ENCODE measurements around the gene SNAPC4. TPM values are rescaled to one million over a fixed set of nuclear protein-coding genes. Genes with fewer than 3 reads are reported as not detected.

Gene SNAPC4
- total and polyA plus RNA-seq, 2 of the 8 experiments (the other 6 are each of a cell fraction or from before 2014, with no cell fraction given): 6.9 to 18.1 TPM

DNA sequence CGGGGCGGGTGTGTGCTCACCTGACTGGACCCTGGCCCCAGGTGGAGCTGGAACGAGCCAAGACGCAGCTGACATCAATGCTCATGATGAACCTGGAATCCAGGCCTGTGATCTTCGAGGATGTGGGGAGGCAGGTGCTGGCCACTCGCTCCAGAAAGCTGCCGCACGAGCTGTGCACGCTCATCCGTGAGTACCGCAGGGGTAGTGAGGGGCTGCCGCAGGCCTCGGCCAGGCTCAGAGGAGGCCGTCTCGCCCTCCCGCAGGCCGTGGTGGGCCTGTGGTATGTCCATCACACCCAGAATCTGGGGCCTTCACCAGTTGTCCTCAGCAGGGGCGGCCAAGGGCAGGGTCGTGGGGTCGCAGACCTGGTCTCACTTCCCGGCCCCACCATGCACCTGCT is 21.8 kb upstream of the SNAPC4 start:
- H3K23ac ChIP-seq (ENCODE audit: insufficient read length): no peak overlapping the region
- no peaks in the 10 kb centered on the region for H3K79me1 ChIP-seq (ENCODE audit: low read depth, low read length)
- ChIA-PET POLR2A (ENCODE audit: partially characterized antibody) (interaction anchor here (0.7 to 2.3 kb wide), 6 partner anchors 13 to 33 kb away, joined by 3 to 5 read pairs (median 3); partner anchors contain the start of gene SNAPC4), CTCF (ENCODE audit: partially characterized antibody) (interaction anchor here (0.7 to 1.4 kb wide), 5 partner anchors 13 to 250 kb away, joined by 3 to 4 read pairs (median 3); no protein-coding TSS in a partner anchor)
- no peaks in the 10 kb centered on the region for H3K23me2 ChIP-seq (ENCODE audit: low read depth, low read length)
- H2BK120ac ChIP-seq (replicated peaks; ENCODE audit: low read depth, low read length): no peak overlapping the region
- no peak overlapping the region for H4K5ac ChIP-seq (ENCODE audit: insufficient read length, low read depth, low read length)
- H2BK15ac ChIP-seq (ENCODE audit: low read length): no peak overlapping the region
- DNase-seq (ENCODE audit: low read depth in 1 of 2, low spot score in 2 of 2) (no peak), FAIRE-seq (no peak)
- 95% methylated on average over 17 of the region's 21 CpGs; no CpG with 5 or more reads in 1 of the 2 experiments for WGBS, 2 experiments (ENCODE audit: extremely low coverage in 1 of 2, insufficient coverage in 1 of 2, insufficient read length in 1 of 2, insufficient replicate concordance in 2 of 2, low coverage in 1 of 2, low lambda C conversion rate in 2 of 2, missing lambda C conversion rate in 1 of 2)
- TF ChIP-seq KDM1A (IDR thresholded peaks at IDR 0.05; ENCODE audit: borderline replicate concordance, low read length): no peak
- TF ChIP-seq TBP (IDR thresholded peaks at IDR 0.05; ENCODE audit: low read depth, low read length): no peak
- TF ChIP-seq EGR1 (IDR thresholded peaks at IDR 0.05; ENCODE audit: borderline replicate concordance, low read depth, low read length): no peak
- no peak for TF ChIP-seq SIX5 (IDR thresholded peaks at IDR 0.05; ENCODE audit: low read depth, low read length)
- no peak overlapping the region for H3K4ac ChIP-seq (replicated peaks; ENCODE audit: insufficient read length, low read depth, low read length)
- no peak overlapping the region for H3K27ac ChIP-seq (ENCODE audit: low read depth, low read length)
- no peaks in the 10 kb centered on the region for H3K79me2 ChIP-seq (ENCODE audit: control insufficient read depth in 1 of 2, insufficient read depth in 2 of 2, low read length in 2 of 2)
- no peak overlapping the region for H3K14ac ChIP-seq (ENCODE audit: insufficient read length)
- H4K20me1 ChIP-seq (replicated peaks in 1 of 2; ENCODE audit: control insufficient read depth in 1 of 2, insufficient read depth in 2 of 2, low read length in 2 of 2): peaks cover 6 to 10% of the 10 kb centered on the region in 2 experiments
- no peak overlapping the region for H3K9ac ChIP-seq (replicated peaks in 1 of 4; ENCODE audit: extremely low read depth in 1 of 4, low read depth in 3 of 4, low read length in 3 of 4)
- no peaks in the 10 kb centered on the region for H3K9me3 ChIP-seq (ENCODE audit: insufficient read depth in 2 of 2, low read depth in 1 of 2, low read length in 1 of 2)
- H4K91ac ChIP-seq (replicated peaks; ENCODE audit: insufficient read length, low read length): no peak overlapping the region
- no peak overlapping the region for H4K8ac ChIP-seq (ENCODE audit: extremely low read depth, insufficient read depth, low read length)
- H3K56ac ChIP-seq (replicated peaks; ENCODE audit: insufficient read length, low read depth, low read length): no peak overlapping the region
- no peak overlapping the region for H2BK12ac ChIP-seq (ENCODE audit: low read depth, low read length)
- H3K4me3 ChIP-seq (ENCODE audit: extremely low read depth in 1 of 4, insufficient read depth in 2 of 4, low read depth in 3 of 4, low read length in 4 of 4): no peak overlapping the region
- H3K36me3 ChIP-seq (ENCODE audit: control insufficient read depth in 2 of 4, insufficient read depth in 4 of 4, low read length in 3 of 4): peaks cover 30 to 52% (median 47%) of the 10 kb centered on the region in 4 experiments
- no peak overlapping the region for H3K4me2 ChIP-seq (ENCODE audit: insufficient read depth in 1 of 2, low read depth in 2 of 2, low read length in 2 of 2)
- no peaks in the 10 kb centered on the region for H3K27me3 ChIP-seq (replicated peaks in 1 of 4; ENCODE audit: control insufficient read depth in 3 of 4, extremely low read depth in 1 of 4, insufficient read depth in 3 of 4, low read length in 3 of 4)
- H3K4me1 ChIP-seq (replicated peaks in 1 of 4; ENCODE audit: control insufficient read depth in 3 of 4, insufficient read depth in 4 of 4, low read length in 3 of 4): no peaks in the 10 kb centered on the region
- no peak overlapping the region for H2BK5ac ChIP-seq (ENCODE audit: low read depth, low read length)
- no peak overlapping the region for H2AFZ ChIP-seq (ENCODE audit: low read length)
- no peak overlapping the region for H2BK20ac ChIP-seq (ENCODE audit: low read length)
- no peak overlapping the region for H3K18ac ChIP-seq (ENCODE audit: extremely low read depth, low read length)
- no peak overlapping the region for H2AK5ac ChIP-seq (ENCODE audit: low read depth, low read length)
